Body of pancreas (tissue), 4 donors: ENCODE results near the gene PSMD12.

Source experiments
- POLR2A ChIP-seq, 3 donors: fragments of 450-650 bp; IDR thresholded peaks; one replicate each; pipeline ENCODE4 v1.6.1; 2016; ENCODE audit warnings: antibody characterized with exemption in 3 of 3, mild to moderate bottlenecking in 2 of 3
- TF ChIP-seq, protein P1 (sequence below), 7 experiments: fragments of 450-650 bp in 4 of 7; fragments of 200-600 bp in 3 of 7; sonication (generic) in 3 of 7; IDR thresholded peaks; one replicate each; pipeline ENCODE4 v1.5.1; 2016 to 2019; ENCODE audit warnings: antibody characterized with exemption in 7 of 7

DNA sequence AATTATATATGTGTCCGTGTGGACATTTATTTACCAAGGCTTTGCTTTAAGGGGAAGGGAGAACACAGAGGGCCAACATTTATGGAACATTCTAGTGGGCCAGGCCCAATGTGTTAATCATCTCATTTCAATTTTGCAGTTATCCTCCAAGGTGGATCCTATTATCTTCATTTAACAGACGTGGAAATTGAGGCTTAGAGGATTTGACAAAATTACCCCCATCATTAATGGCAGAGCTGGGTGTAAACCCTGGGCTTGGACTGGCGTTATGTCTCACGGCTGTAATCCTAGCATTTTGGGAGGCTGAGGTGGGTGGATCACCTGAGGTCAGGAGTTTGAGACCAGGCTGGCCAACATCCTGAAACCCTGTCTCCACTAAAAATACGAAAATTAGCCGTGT is 37.1 kb upstream of the PSMD12 start:
- TF ChIP-seq, protein P1, sequence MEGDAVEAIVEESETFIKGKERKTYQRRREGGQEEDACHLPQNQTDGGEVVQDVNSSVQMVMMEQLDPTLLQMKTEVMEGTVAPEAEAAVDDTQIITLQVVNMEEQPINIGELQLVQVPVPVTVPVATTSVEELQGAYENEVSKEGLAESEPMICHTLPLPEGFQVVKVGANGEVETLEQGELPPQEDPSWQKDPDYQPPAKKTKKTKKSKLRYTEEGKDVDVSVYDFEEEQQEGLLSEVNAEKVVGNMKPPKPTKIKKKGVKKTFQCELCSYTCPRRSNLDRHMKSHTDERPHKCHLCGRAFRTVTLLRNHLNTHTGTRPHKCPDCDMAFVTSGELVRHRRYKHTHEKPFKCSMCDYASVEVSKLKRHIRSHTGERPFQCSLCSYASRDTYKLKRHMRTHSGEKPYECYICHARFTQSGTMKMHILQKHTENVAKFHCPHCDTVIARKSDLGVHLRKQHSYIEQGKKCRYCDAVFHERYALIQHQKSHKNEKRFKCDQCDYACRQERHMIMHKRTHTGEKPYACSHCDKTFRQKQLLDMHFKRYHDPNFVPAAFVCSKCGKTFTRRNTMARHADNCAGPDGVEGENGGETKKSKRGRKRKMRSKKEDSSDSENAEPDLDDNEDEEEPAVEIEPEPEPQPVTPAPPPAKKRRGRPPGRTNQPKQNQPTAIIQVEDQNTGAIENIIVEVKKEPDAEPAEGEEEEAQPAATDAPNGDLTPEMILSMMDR (IDR thresholded peaks at IDR 0.05), result no peak
- TF ChIP-seq POLR2A (IDR thresholded peaks at IDR 0.05), result no peak
